Astrocyte of the spinal cord (primary cell): ENCODE results near the gene LGR5.

Experiments used
- DNase-seq: peaks from one replicate; pipeline ENCODE4 v3.0.0; 2011; ENCODE audit warnings: low read depth, low spot score
- H3K4me3 ChIP-seq: 2 replicates; pipeline ENCODE4 v1.5.1; 2011; ENCODE audit warnings: low read depth, mild to moderate bottlenecking, low read length, moderate library complexity
- in situ Hi-C: cut with HindIII; loops from 2 replicates; pipeline ENCODE4 v1.10.0; 2017; ENCODE audit warnings: low sequenced_read_pairs
- TF ChIP-seq, protein P1 (sequence below): IDR thresholded peaks from 2 replicates; pipeline ENCODE4 v1.5.1; 2012; ENCODE audit warnings: low read depth, mild to moderate bottlenecking, low read length, inconsistent platforms

LGR5 gene

DNA sequence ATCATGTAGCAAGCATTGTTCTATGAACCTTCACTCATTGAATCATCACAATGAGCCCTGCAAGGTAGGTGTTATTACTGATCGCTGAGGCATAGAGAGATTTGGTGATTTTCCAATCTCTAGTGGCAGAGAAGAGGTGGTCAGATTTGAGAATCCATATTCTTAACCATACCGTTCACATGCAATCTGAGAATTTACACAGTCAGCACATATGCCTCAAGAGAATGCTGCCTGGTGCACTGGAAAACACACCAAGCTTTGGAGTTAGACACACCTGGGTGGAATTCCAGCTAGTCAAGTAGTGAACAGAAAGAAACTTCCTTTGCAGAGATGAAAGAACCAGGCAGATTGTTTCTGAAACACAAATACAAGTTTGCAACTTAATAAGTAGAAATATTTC is 94.1 kb downstream of the LGR5 start:
- in situ Hi-C loops: no loop called here
- no peak for DNase-seq
- H3K4me3 ChIP-seq: no peak overlapping the region
- TF ChIP-seq, protein P1, sequence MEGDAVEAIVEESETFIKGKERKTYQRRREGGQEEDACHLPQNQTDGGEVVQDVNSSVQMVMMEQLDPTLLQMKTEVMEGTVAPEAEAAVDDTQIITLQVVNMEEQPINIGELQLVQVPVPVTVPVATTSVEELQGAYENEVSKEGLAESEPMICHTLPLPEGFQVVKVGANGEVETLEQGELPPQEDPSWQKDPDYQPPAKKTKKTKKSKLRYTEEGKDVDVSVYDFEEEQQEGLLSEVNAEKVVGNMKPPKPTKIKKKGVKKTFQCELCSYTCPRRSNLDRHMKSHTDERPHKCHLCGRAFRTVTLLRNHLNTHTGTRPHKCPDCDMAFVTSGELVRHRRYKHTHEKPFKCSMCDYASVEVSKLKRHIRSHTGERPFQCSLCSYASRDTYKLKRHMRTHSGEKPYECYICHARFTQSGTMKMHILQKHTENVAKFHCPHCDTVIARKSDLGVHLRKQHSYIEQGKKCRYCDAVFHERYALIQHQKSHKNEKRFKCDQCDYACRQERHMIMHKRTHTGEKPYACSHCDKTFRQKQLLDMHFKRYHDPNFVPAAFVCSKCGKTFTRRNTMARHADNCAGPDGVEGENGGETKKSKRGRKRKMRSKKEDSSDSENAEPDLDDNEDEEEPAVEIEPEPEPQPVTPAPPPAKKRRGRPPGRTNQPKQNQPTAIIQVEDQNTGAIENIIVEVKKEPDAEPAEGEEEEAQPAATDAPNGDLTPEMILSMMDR: no peak

DNA sequence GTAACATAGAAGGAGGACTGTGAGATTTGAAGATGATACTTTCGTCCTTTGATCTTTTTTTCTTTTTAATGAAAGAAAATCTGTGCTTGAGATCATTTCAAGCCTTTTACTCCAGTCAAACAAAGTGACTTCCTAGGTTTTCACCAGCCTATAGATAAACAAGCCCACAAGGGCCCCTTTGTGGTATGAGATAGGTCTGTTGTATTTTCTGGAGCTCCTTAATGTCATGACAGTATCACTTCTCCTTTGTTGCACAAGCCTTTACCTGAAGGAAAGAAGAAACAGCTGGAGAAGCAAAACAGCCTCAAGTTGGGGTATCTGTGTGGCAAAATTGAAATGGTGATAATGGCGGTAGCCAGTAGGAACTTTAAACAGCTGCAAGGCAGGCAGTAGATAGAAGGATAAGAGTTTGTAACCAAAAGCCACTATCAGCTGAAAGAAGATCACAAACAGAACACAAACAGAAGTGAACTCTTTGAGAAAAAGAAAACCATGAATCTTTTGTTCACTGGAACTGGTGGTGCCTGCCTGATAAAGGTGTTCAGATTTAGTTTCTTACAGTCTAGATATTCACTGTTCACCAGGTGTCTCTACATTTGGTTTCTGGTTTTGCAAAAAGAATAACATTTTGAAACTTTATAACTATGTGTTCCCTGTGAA is 96.8 kb downstream of the LGR5 start:
- DNase-seq: no peak
- TF ChIP-seq, protein P1: no peak
- in situ Hi-C loops: no loop called here
- no peak overlapping the region for H3K4me3 ChIP-seq

DNA sequence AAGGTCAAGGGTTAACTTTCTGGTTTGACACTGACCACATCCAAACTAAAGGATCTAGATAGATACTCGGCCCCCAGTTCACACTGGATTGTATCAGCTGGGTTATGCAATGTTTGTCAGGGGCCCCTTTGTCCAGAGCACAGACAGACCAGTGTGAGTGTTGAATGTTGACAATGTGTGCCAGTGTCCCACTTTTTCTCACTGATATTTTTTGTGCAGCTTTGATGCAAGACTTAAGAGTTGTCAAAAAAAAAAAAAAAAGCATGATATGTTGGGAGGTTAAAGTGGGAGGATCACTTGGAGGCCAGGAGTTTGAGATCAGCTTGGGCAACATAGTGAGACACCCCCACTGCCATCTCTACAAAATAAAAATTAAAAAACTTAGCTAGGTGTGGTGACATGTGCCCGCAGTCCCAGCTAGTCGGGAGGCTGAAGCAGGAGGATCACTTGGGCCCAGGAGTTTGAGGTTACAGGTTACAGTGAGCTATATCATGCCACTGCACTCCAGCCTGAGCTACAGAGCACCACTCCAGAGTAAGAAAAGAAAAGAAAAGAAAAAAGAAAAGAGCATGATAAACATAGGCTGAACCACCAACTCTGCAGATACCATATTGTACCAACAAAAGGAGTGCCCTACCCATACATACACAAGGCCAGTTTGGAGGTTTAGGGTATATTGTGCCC is 97.5 kb downstream of the LGR5 start:
- DNase-seq: no peak
- H3K4me3 ChIP-seq: no peak overlapping the region
- TF ChIP-seq, protein P1: no peak
- in situ Hi-C loops: no loop called here

DNA sequence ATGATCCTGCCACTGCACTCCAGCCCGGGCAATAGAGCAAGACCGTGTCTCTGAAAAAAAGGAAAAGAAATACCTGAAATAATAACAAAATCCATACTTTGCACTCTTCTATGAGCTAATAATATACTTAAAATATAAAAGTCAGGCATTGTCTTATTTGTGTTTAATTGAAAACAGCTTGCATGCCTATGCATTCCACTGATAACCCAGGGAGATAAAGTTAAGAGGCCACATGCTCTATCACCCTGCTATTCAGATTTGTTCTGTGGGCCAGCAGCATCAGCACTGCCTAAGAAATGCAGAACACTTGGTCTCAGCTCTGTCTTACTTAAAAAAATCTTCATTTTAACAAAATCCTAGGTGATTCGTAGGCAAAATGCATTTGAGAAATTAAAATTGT is 99.2 kb downstream of the LGR5 start:
- no peak for DNase-seq
- TF ChIP-seq, protein P1: no peak
- in situ Hi-C loops: no loop called here
- H3K4me3 ChIP-seq: no peak overlapping the region

DNA sequence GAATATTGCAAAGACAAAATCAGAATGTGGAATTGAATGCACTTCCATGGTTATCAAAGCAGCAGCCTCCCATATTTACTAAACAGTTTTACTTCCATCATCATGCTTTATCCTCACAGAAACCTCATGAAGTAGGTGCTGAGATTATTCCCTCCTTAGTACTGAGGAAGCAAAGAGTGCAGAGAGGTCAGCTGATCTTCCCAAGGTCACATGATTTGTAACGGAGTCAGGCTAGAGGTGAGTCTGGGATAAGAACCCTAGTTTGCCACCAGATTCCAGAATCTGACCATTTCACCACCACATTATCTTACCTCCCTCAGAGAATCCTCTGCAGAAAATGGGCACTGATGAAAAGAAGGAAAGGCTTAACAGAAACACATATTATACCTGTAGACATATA is 102.0 kb downstream of the LGR5 start:
- in situ Hi-C loops: no loop called here
- H3K4me3 ChIP-seq: no peak overlapping the region
- DNase-seq: no peak
- TF ChIP-seq, protein P1: no peak

DNA sequence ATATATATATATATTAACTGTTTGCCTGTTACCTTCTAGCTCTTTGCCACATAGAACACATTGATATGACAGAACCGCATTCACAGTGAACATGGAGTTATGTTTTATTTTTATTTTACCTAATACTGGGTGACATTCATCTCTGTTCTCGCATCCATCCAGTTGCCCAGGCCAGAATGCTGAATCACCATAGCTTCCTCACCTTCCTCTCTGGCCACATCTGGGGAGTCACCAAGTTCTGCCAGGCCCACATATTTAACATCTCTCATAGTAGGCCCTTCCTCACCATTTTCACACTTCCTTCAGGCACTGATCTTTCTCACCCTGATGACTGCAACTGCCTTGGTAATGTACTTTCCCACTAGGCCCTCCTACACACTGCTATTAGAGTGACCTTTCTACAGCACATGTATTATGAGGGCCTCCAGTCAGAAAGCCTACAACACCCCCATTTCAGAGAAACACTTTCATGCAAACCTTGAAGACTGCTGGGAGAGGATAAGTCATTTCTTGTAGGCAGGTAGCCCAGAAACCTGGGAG is 106.8 kb downstream of the LGR5 start:
- DNase-seq: no peak
- H3K4me3 ChIP-seq: no peak overlapping the region
- in situ Hi-C loops: no loop called here
- TF ChIP-seq, protein P1: no peak
